H1 (cell line): ENCODE data around the gene UFSP2.

Source experiments
- BRCA1 ChIP-seq: IDR thresholded peaks from 2 replicates; pipeline ENCODE4 v1.6.1; 2012; ENCODE audit warnings: low read depth, low read length, improper control_type of control experiment
- CEBPB ChIP-seq: IDR thresholded peaks from 2 replicates; pipeline ENCODE4 v1.6.1; 2012; ENCODE audit warnings: low read depth, low read length
- CHD2 ChIP-seq: IDR thresholded peaks from 2 replicates; pipeline ENCODE4 v1.6.1; 2012; ENCODE audit warnings: low read length, improper control_type of control experiment
- CTCF ChIP-seq, 3 experiments: IDR thresholded peaks; 1 replicate in 2 of 3; 2 replicates in 1 of 3; pipeline versions ENCODE4 v1.5.1 to v1.6.1; 2011; ENCODE audit warnings: low read length in 3 of 3, mild to moderate bottlenecking in 3 of 3, inconsistent platforms in 2 of 3, low read depth in 1 of 3, moderate library complexity in 1 of 3; ENCODE audit not compliant: insufficient read depth in 1 of 3; ENCODE audit errors: control extremely low read depth in 1 of 3
- JUND ChIP-seq: IDR thresholded peaks from 2 replicates; pipeline ENCODE4 v1.6.1; 2011; ENCODE audit warnings: mild to moderate bottlenecking, improper control_type of control experiment, low read length
- MAX ChIP-seq: IDR thresholded peaks from 2 replicates; pipeline ENCODE4 v1.6.1; 2012; ENCODE audit warnings: inconsistent platforms
- PHF8 ChIP-seq: fragments of 200-600 bp; sonication (generic); conservative IDR thresholded peaks from 2 replicates; pipeline ENCODE4 v1.7.1; 2012; ENCODE audit warnings: low read depth, mild to moderate bottlenecking, inconsistent platforms, low read length, moderate library complexity
- POLR2A ChIP-seq, 2 experiments: IDR thresholded peaks; 1 replicate in 1 of 2; 2 replicates in 1 of 2; pipeline ENCODE4 v1.6.1; 2011; ENCODE audit warnings: low read depth in 2 of 2, low read length in 2 of 2, mild to moderate bottlenecking in 2 of 2; ENCODE audit errors: control extremely low read depth in 1 of 2
- RFX5 ChIP-seq: IDR thresholded peaks from 2 replicates; pipeline ENCODE4 v1.6.1; 2011; ENCODE audit warnings: low read depth, low read length, improper control_type of control experiment, borderline replicate concordance
- TAF1 ChIP-seq: IDR thresholded peaks from 2 replicates; pipeline ENCODE4 v1.6.1; 2011; ENCODE audit warnings: mild to moderate bottlenecking, low read depth, low read length
- USF2 ChIP-seq: IDR thresholded peaks from 2 replicates; pipeline ENCODE4 v1.6.1; 2011; ENCODE audit warnings: low read length, improper control_type of control experiment
- YY1 ChIP-seq: IDR thresholded peaks from 2 replicates; pipeline ENCODE4 v1.6.1; 2011; ENCODE audit warnings: low read depth, mild to moderate bottlenecking, low read length

- TF ChIP-seq YY1, result no peak
- TF ChIP-seq CTCF (IDR thresholded peaks at IDR 0.05; ENCODE audit: control extremely low read depth in 1 of 3, insufficient read depth in 1 of 3, low read depth in 1 of 3, low read length in 3 of 3), result no peak
- TF ChIP-seq POLR2A (IDR thresholded peaks at IDR 0.05; ENCODE audit: control extremely low read depth in 1 of 2, low read depth in 2 of 2, low read length in 2 of 2), result no peak
- no peak for TF ChIP-seq MAX
- no peak for TF ChIP-seq USF2
- TF ChIP-seq CEBPB, result no peak
- TF ChIP-seq TAF1, result no peak
- TF ChIP-seq PHF8, result no peak
- TF ChIP-seq BRCA1, result no peak
- TF ChIP-seq RFX5, result no peak
- no peak for TF ChIP-seq CHD2
- TF ChIP-seq JUND, result no peak
Observed at GRCh38 chr4:185429660-185430059, 3.9 kb upstream of the UFSP2 start.
